ENCODE data around the gene SEC22C.

The SEC22C gene

DNA sequence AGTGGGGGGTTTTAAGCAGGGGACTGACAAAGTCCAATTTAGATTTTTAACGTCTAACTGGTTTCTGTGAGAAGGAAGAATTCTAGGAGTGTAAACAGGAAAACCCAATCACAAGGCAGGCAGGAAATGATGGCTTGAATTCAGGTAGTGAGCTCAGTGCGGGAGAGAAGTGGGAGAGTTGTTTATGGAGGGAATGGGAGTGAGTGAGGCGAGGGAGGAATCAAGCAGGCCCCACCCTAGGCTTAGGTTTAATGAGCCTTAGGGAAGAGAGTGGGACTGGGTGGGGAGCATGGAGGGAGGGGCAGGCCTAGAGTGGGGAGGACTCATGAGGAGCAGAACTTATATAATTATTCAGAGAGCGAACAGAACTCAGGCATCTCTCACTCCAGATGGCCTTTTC lies 61.4 kb downstream of the SEC22C start:
- no peak overlapping the region for H2BK5ac ChIP-seq (ENCODE audit: low read depth, low read length, poor library complexity, severe bottlenecking)
- no peak overlapping the region for H3K4ac ChIP-seq (ENCODE audit: low read depth in 1 of 2, low read length in 2 of 2)
- H3K27me3 ChIP-seq (ENCODE audit: control insufficient read depth in 1 of 2, insufficient read depth in 1 of 2, low read length in 2 of 2), result peaks cover 5 to 9% of the 10 kb centered on the region in 2 experiments
- H2BK12ac ChIP-seq (ENCODE audit: low read length in 2 of 2), result no peak overlapping the region
- no peaks in the 10 kb centered on the region for H3K9me3 ChIP-seq (ENCODE audit: control insufficient read depth, low read length)
- H4K8ac ChIP-seq (ENCODE audit: low read length), result no peak overlapping the region
- H3K27ac ChIP-seq (ENCODE audit: low read length, poor library complexity, severe bottlenecking), result no peak overlapping the region
- H3K4me1 ChIP-seq (ENCODE audit: control insufficient read depth, insufficient read depth, low read depth, low read length), result no peaks in the 10 kb centered on the region
- H3K79me1 ChIP-seq (replicated peaks; ENCODE audit: low read length, poor library complexity, severe bottlenecking), result no peaks in the 10 kb centered on the region
- H3K4me2 ChIP-seq (ENCODE audit: low read length, poor library complexity, severe bottlenecking), result no peak overlapping the region
- H3K9ac ChIP-seq (ENCODE audit: low read length), result no peak overlapping the region
- H3K23ac ChIP-seq (ENCODE audit: low read length in 2 of 2), result no peak overlapping the region
- H4K91ac ChIP-seq (ENCODE audit: low read length), result no peak overlapping the region
- no peak overlapping the region for H3K18ac ChIP-seq (ENCODE audit: low read depth in 1 of 2, low read length in 2 of 2)
- DNase-seq, result no peak
- no peak overlapping the region for H3K14ac ChIP-seq (ENCODE audit: low read length in 2 of 2)
- no peak overlapping the region for H2AFZ ChIP-seq (ENCODE audit: low read depth, low read length)
- no peaks in the 10 kb centered on the region for H3K36me3 ChIP-seq (ENCODE audit: control insufficient read depth in 1 of 2, insufficient read depth in 2 of 2, low read depth in 1 of 2, low read length in 2 of 2)
- H2BK120ac ChIP-seq (ENCODE audit: low read depth, low read length), result no peak overlapping the region
- no peak overlapping the region for H2BK15ac ChIP-seq (ENCODE audit: low read depth, poor library complexity, severe bottlenecking)
- no peak overlapping the region for H3K4me3 ChIP-seq (ENCODE audit: insufficient read depth in 1 of 2, low read depth in 1 of 2, low read length in 2 of 2)
- WGBS, result 48% methylated on average over 4 of the region's 4 CpGs
- no peak overlapping the region for H2AK5ac ChIP-seq (ENCODE audit: low read length, severe bottlenecking)

DNA sequence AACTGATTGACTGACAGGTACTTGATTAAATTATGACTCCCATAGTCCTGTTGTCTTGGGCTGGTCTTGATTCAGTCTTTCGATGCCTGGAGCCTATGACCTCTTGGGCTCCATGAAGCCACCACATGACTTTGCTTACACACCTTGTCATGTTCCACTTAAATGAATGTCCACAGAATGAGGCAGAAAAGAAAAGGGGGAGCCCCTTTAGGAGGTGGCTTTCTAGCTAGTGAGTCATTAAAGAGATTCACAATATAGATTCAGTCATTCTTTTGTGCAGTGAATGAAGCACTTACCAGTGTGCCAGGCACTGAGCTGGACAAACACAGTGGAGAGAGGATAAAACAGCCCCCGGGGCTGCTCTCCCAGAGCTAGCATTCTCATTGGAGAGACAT lies 62.2 kb downstream of the SEC22C start:
- H2AK5ac ChIP-seq (ENCODE audit: low read length, severe bottlenecking), result no peak overlapping the region
- H3K9ac ChIP-seq (ENCODE audit: low read length), result no peak overlapping the region
- H3K23ac ChIP-seq (ENCODE audit: low read length in 2 of 2), result no peak overlapping the region
- no peak overlapping the region for H3K14ac ChIP-seq (ENCODE audit: low read length in 2 of 2)
- DNase-seq, result no peak
- no peak overlapping the region for H4K8ac ChIP-seq (ENCODE audit: low read length)
- H3K36me3 ChIP-seq (ENCODE audit: control insufficient read depth in 1 of 2, insufficient read depth in 2 of 2, low read depth in 1 of 2, low read length in 2 of 2), result no peaks in the 10 kb centered on the region
- H2BK5ac ChIP-seq (ENCODE audit: low read depth, low read length, poor library complexity, severe bottlenecking), result no peak overlapping the region
- no peaks in the 10 kb centered on the region for H3K79me1 ChIP-seq (replicated peaks; ENCODE audit: low read length, poor library complexity, severe bottlenecking)
- H3K4me3 ChIP-seq (ENCODE audit: insufficient read depth in 1 of 2, low read depth in 1 of 2, low read length in 2 of 2), result no peak overlapping the region
- peaks cover 5 to 9% of the 10 kb centered on the region in 2 experiments for H3K27me3 ChIP-seq (ENCODE audit: control insufficient read depth in 1 of 2, insufficient read depth in 1 of 2, low read length in 2 of 2)
- no peak overlapping the region for H3K4me2 ChIP-seq (ENCODE audit: low read length, poor library complexity, severe bottlenecking)
- H2BK15ac ChIP-seq (ENCODE audit: low read depth, poor library complexity, severe bottlenecking), result no peak overlapping the region
- H3K4ac ChIP-seq (ENCODE audit: low read depth in 1 of 2, low read length in 2 of 2), result no peak overlapping the region
- WGBS, result 92% methylated on average over 2 of the region's 2 CpGs
- H3K27ac ChIP-seq (ENCODE audit: low read length, poor library complexity, severe bottlenecking), result no peak overlapping the region
- no peak overlapping the region for H4K91ac ChIP-seq (ENCODE audit: low read length)
- H3K18ac ChIP-seq (ENCODE audit: low read depth in 1 of 2, low read length in 2 of 2), result no peak overlapping the region
- H2BK12ac ChIP-seq (ENCODE audit: low read length in 2 of 2), result no peak overlapping the region
- no peak overlapping the region for H2BK120ac ChIP-seq (ENCODE audit: low read depth, low read length)
- no peak overlapping the region for H2AFZ ChIP-seq (ENCODE audit: low read depth, low read length)
- no peaks in the 10 kb centered on the region for H3K9me3 ChIP-seq (ENCODE audit: control insufficient read depth, low read length)
- H3K4me1 ChIP-seq (ENCODE audit: control insufficient read depth, insufficient read depth, low read depth, low read length), result no peaks in the 10 kb centered on the region

DNA sequence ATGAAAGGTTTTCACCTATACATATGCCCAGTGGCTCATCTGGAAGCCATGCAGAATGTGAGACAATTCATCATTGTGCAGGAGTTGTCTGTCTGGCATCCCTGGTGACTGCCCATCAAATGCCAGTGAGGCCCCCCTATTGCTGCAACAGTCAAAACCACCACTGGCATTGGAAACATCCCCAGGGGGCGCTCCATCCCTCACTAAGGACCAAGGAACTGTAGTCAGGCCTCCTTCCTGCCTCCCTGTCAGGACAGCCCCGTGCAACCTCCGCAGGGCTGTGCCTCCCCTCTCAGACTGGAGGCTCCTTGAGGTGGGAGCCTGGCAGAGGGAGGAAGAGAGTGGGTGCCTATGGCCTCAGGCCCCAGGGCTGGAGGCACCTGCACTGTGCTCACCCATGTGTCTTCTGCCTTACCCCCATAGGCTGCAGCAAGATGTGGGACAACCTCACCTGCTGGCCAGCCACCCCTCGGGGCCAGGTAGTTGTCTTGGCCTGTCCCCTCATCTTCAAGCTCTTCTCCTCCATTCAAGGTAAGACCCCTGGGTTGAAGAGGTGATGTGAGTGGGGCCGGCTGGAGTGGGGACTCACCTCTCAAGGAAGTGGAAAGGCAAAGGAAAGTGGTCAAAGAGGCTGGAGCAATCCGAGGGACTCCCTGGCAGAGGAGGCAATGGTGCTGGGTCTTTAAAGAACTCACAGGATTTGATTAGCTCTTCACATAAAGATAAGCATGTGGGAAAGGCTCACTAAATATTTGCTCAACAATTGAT lies 62.8 kb downstream of the SEC22C start:
- H3K14ac ChIP-seq (ENCODE audit: low read length in 2 of 2), result no peak overlapping the region
- H3K23ac ChIP-seq (ENCODE audit: low read length in 2 of 2), result no peak overlapping the region
- H3K27me3 ChIP-seq (ENCODE audit: control insufficient read depth in 1 of 2, insufficient read depth in 1 of 2, low read length in 2 of 2), result peaks cover 5 to 9% of the 10 kb centered on the region in 2 experiments
- no peak overlapping the region for H3K27ac ChIP-seq (ENCODE audit: low read length, poor library complexity, severe bottlenecking)
- no peak overlapping the region for H4K8ac ChIP-seq (ENCODE audit: low read length)
- H3K9me3 ChIP-seq (ENCODE audit: control insufficient read depth, low read length), result no peaks in the 10 kb centered on the region
- H2AFZ ChIP-seq (ENCODE audit: low read depth, low read length), result no peak overlapping the region
- no peak overlapping the region for H3K4me2 ChIP-seq (ENCODE audit: low read length, poor library complexity, severe bottlenecking)
- no peaks in the 10 kb centered on the region for H3K79me1 ChIP-seq (replicated peaks; ENCODE audit: low read length, poor library complexity, severe bottlenecking)
- 72% methylated on average over 5 of the region's 6 CpGs for WGBS
- no peak overlapping the region for H2BK12ac ChIP-seq (ENCODE audit: low read length in 2 of 2)
- DNase-seq, result no peak
- no peak overlapping the region for H2AK5ac ChIP-seq (ENCODE audit: low read length, severe bottlenecking)
- no peak overlapping the region for H3K9ac ChIP-seq (ENCODE audit: low read length)
- H2BK5ac ChIP-seq (ENCODE audit: low read depth, low read length, poor library complexity, severe bottlenecking), result no peak overlapping the region
- H3K4me3 ChIP-seq (ENCODE audit: insufficient read depth in 1 of 2, low read depth in 1 of 2, low read length in 2 of 2), result no peak overlapping the region
- no peak overlapping the region for H2BK120ac ChIP-seq (ENCODE audit: low read depth, low read length)
- H3K4ac ChIP-seq (ENCODE audit: low read depth in 1 of 2, low read length in 2 of 2), result no peak overlapping the region
- H3K4me1 ChIP-seq (ENCODE audit: control insufficient read depth, insufficient read depth, low read depth, low read length), result no peaks in the 10 kb centered on the region
- no peak overlapping the region for H3K18ac ChIP-seq (ENCODE audit: low read depth in 1 of 2, low read length in 2 of 2)
- no peaks in the 10 kb centered on the region for H3K36me3 ChIP-seq (ENCODE audit: control insufficient read depth in 1 of 2, insufficient read depth in 2 of 2, low read depth in 1 of 2, low read length in 2 of 2)
- no peak overlapping the region for H4K91ac ChIP-seq (ENCODE audit: low read length)
- peak overlapping the region; percentile 4 for H2BK15ac ChIP-seq (ENCODE audit: low read depth, poor library complexity, severe bottlenecking)

DNA sequence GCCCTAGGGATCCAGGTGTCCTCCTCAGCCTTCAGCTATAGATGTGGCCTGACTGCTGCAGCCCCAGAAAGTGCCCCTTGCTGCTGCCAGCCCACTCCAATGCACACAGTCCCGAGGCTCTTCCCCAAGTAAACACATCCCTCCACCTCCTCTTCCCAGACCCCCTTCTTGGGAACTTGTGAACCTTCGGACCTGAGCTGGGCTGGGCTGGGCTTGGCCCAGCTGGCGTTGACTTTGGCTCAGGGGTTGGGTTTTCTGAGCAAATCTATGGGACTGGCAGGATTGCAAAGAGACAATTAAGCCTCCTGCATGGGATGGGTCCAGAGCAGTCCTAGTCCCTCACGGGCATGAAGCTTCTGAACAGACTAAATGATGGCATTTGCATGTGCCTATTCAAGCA lies 64.7 kb downstream of the SEC22C start:
- Histone ChIP-seq H2AK5ac (ENCODE audit: low read length, severe bottlenecking) (no peak overlapping the region), H2BK5ac (ENCODE audit: low read depth, low read length, poor library complexity, severe bottlenecking) (no peak overlapping the region), H3K79me1 (replicated peaks; ENCODE audit: low read length, poor library complexity, severe bottlenecking) (no peaks in the 10 kb centered on the region), H4K8ac (ENCODE audit: low read length) (no peak overlapping the region), H3K14ac (ENCODE audit: low read length in 2 of 2) (peak overlapping the region in 1 of 2 experiments; percentile 48), H3K4me1 (ENCODE audit: control insufficient read depth, insufficient read depth, low read depth, low read length) (no peaks in the 10 kb centered on the region), H3K27me3 (ENCODE audit: control insufficient read depth in 1 of 2, insufficient read depth in 1 of 2, low read length in 2 of 2) (peaks cover 11 to 14% of the 10 kb centered on the region in 2 experiments), H3K9me3 (ENCODE audit: control insufficient read depth, low read length) (no peaks in the 10 kb centered on the region), H2BK15ac (ENCODE audit: low read depth, poor library complexity, severe bottlenecking) (no peak overlapping the region), H3K23ac (ENCODE audit: low read length in 2 of 2) (no peak overlapping the region), H3K4me2 (ENCODE audit: low read length, poor library complexity, severe bottlenecking) (no peak overlapping the region), H4K91ac (ENCODE audit: low read length) (no peak overlapping the region), H3K18ac (ENCODE audit: low read depth in 1 of 2, low read length in 2 of 2) (no peak overlapping the region), H2AFZ (ENCODE audit: low read depth, low read length) (no peak overlapping the region), H3K4me3 (ENCODE audit: insufficient read depth in 1 of 2, low read depth in 1 of 2, low read length in 2 of 2) (no peak overlapping the region), H3K27ac (ENCODE audit: low read length, poor library complexity, severe bottlenecking) (no peak overlapping the region), H3K9ac (ENCODE audit: low read length) (no peak overlapping the region), H2BK12ac (ENCODE audit: low read length in 2 of 2) (no peak overlapping the region), H3K4ac (ENCODE audit: low read depth in 1 of 2, low read length in 2 of 2) (no peak overlapping the region), H2BK120ac (ENCODE audit: low read depth, low read length) (no peak overlapping the region), H3K36me3 (ENCODE audit: control insufficient read depth in 1 of 2, insufficient read depth in 2 of 2, low read depth in 1 of 2, low read length in 2 of 2) (no peaks in the 10 kb centered on the region)
- WGBS, result 81% methylated on average over 4 of the region's 4 CpGs
- DNase-seq, result no peak
